ENCODE data around the gene RRM2.
"Not testable (repeated sequence)": the region's sequence is repeated elsewhere in the genome, so short reads cannot be mapped to it uniquely, and the experiment has no call there.

The RRM2 gene

GRCh38 chr2:10135296-10136089 lies 13.0 kb downstream of the RRM2 start:
- DNase-seq, result no peak

GRCh38 chr2:10136101-10136934 lies 13.8 kb downstream of the RRM2 start:
- no peak for DNase-seq

DNA sequence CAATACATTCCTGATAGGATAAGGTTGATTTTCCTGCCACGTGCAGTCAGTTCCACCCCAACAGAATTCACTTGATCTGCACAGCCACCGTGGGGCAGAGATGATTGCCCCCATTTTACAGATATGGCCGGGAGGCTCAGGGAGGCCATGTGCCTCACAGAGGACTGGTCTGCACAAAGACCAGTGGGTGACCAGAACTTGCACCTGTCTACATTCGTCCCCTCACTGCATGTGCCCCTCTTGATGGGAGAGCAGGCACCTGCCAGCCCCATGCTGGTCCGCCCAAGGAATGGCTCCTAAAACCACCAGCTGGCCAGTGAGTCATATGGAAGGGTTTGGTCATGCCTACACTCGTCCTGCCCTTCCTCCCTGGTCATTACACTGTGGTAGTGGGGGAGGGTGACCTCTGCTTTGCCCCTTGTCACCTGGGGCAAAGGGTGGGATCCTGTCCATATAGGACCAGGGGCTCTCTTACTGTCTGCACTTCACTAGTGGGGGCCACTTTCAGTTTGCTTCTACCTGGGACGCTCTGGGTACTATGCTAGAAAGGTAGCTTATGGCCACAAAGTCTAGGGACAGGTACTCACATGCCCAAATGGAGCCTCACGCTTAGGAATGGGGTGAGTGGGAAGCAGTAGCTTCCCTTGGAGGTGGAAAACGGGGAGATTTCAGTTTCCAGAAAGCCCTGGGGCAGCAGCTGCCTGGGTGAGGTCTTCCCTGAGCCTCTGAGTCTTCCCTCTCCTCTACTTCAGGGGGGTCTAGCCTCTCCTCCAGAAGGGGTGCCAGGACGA lies 14.7 kb downstream of the RRM2 start:
- no peak for DNase-seq

- DNase-seq, result no peak
Measured at GRCh38 chr2:10139536-10139935, 17.0 kb downstream of the RRM2 start.

DNA sequence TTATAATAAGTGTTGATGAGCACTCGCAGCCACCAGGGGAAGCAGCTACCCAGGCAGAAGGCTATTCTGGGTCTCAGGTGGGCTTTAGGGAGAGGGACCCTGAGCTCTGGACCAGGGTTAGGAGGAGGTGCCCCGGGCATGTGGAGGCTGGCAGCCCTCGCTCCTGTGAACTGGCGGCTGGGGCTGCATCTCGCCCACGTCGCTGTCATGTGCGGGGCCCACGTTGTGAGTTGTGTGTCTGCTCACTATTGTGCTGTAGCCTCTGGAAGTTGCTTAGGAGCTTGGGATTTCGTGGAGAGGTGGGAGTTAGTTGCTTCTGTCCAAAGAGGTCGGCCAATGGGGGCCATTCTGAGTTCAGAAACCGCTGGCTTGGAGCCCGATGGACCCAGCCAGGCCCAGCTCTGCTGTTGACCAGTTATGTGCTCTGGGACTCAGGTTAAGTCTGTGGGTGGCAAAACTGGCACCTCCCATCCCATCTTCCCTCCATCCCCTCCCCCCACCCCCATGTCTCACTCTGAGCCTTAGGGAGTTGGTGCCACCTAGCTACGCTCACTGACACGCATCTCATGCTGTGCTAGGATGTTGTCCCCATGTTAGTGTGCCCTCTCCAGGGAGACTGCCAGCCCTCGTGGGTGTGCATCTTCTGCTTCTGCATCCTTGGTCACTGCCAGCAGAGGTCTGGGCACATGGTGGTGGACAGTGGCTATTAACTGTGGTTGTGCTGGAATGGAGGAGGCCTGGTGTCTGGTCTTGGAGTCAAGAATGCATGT lies 18.5 kb downstream of the RRM2 start:
- no peak for DNase-seq

DNA sequence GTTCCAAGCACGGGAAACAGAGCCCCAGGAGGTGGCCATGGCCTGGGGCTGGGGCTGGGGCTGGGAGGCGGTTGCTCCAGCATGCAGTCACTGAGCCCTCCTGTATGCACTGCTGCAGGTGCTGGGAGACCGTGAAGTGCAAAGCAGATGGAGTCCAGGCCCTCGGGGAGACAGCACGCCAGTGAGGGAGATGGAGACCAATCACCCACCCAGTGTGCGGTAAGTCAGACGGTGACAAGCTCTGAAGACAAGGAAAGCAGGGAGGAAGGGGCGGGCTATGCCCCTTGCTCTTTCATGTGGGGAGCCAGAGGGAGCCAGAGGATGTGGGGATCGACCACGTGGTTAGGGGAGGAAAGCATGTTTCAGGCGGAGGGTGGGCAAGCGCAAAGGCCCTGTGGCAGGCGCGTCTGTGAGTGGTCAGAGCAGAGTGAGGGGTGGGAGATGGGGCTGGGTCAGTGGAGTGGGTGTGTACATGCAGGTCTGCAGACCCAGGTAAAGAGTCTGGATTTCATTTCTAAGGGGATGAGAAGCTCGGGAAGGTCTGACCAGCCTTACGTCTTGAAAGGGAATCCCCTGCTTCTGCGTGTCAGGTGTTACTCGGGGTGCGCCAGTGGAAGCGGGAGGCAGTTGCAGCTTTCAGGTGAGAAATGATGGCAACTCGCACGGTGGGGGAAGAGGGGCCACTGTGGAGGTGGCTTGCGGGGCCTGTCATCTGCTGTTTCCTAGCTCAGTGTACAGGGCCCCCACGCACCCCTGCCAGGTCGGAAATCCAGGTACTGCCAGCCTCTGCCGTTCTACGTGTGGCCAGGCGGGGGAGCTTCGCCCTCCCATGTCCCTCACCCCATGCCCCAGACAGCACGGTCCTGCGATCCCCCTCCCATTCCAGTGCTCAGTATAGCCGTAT lies 19.4 kb downstream of the RRM2 start:
- DNase-seq, result peak; percentile 45

DNA sequence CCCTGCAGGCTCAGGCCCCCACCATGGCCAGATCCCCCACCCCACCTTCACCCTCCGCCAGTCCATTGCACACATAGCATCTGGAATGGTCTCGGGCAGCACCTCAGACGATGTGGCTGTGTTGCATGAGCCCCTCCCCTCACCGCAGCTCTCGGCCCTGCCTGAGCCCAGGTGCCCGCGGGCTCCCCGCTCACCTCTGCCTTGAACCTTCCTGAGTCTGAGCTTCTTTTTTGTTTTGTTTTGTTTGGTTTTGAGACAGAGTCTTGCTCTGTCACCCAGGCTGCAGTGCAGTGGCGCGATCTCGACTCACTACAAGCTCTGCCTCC lies 20.1 kb downstream of the RRM2 start:
- no peak for DNase-seq

DNA sequence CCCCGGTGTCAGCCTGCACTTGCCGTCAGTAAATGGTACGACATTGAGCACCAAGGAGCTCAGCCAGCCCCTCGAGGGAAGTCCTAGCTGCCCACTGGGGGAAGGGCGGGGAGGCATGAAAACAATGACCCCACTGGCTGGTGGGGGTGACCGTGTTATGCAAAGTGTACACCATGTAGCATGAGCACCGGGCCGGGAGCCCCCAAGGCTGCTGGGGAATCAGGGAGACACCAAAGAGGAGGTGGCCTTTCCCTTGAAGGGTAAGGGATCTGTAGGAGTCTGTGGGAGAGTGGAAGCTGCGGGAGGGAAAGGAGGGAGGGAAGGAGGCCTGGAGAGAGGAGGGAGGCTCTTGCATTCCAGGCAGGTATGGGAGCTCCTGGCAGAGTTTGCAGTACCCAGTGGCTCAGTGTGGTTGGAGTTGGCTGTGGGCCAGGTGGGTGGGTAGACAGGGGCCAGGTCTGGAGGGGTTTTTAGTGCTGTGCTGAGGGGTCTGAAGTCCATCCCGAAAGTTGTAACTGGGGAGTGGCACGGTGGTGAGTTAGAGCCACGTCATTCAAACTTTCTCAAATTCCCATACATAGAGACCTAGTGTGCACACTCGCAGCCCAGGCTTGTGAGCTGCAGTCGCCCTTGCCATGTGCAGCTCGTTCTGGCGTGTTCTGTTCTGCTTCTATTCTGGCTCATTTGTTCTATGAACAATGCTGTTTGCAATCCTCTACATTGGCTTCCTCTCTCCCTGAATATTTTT lies 22.4 kb downstream of the RRM2 start:
- DNase-seq, result no peak

DNA sequence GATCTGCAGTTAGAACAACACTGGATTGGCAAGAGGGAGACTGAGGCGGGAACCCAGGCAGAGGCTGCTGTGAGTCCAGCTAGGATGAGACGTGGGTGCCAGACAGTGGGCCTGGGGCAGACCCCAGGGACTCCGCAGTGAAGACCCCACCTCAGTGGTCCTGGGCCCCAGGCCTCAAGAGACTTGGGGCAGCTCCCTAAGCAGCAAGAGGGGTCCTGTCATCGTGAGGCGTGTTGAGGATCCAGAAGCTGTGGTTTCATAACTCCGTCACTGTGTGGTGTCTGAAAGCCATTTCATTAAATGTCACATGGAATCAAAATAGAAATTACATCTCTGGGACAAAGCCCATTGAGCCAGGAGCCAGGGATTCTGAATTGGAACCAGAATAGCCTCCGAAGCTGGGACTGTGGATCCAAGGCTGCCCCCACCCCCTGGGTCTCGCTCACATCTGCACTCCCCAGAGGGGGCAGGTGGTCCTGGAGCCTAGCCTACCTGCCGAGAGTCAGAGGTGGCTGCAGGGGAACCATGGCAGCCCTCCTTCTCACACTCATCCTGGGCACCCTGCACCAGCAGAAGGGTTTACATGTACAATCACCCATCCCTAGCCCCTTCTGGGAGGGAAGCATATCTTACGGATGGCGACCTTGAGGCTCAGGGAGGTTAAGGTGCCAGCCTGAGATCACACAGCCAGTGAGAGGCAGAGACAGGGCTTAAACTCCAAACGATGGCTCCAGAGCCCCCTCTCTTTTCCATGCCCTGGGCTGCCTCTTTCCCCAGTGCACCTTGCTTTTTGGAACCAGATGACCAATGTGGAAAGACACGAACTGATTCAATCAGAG lies 23.2 kb downstream of the RRM2 start:
- DNase-seq, result no peak

DNA sequence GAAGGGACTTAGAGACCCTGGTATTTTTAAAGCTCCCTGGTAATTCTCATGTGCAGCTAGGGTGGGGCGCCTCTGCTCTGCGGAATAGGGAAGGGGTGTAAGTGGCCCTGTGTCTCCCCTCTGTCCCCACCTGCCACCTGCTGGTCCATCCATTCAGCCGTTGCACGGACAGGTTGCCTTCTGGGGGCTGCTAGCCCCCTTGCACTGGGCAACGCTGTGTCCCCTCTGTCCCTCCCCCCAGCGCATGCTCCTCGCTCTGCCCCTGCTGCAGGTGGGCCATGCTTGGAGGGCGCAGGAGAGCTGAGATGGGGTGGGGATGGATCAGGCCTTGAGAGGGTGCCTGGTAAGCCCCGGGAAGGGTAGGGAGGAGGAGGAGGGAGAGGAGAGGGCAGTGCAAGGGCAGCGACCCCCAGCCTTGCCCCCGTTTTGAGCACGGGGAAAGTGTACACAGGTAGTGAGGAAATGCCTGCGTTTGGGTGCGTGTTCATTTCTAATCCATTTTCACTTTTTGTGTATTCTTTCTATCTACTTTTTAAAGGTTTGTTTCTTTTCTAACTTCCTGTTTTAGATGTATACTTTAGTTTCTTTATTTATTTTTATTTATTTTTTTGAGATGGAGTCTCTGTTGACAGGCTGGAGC lies 23.9 kb downstream of the RRM2 start:
- DNase-seq, result no peak

DNA sequence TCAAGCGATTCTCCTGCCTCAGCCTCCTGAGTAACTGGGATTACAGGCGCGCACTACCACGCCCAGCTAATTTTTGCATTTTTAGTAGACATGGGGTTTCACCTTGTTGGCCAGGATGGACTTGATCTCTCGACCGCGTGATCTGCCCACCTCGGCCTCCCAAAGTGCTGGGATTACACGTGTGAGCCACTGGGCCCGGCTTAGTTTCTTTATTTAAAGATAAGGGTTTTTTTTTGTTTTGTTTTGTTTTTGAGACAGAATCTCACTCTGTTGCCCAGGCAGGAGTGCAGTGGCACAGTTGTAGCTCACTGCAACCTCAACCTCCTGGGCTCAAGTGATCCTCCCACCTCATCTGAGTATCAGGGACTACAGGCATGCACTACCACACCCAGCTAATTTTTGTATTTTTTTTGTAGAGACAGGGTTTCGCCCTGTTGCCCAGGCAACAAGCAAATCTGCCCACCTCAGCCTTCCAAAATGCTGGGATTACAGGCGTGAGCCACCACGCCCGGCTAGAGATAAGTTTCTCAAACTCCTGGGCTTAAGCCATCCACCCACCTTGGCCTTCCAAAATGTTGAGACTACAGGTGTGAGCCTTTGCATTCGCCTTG lies 24.6 kb downstream of the RRM2 start:
- not testable (repeated sequence) for DNase-seq

GRCh38 chr2:10148268-10148667 lies 25.7 kb downstream of the RRM2 start:
- no peak for DNase-seq

DNA sequence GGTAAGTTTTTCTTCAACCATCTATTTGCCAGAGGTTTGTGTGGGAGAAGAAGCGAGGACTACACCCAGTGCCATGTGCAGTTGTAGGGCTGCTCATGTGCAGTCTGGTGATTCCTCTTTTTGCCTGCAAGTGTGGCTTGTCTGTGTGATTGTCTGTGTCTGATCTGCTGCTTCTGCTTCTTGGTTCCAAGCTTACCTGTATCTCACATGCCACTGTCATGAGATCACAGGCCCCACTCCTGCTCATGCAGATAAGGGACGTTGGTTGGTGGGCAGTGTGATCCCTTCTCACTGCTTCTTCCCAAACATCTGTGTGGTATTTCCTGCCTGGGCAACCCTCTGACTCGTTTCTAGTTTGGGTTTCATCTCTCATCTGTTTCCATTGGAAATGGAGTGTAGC lies 27.1 kb downstream of the RRM2 start:
- DNase-seq, result no peak

GRCh38 chr2:10150436-10150835 lies 27.9 kb downstream of the RRM2 start:
- DNase-seq, result no peak

GRCh38 chr2:10151462-10151861 lies 28.9 kb downstream of the RRM2 start:
- no peak for DNase-seq

GRCh38 chr2:10157293-10157692 lies 34.8 kb downstream of the RRM2 start:
- no peak for DNase-seq

DNA sequence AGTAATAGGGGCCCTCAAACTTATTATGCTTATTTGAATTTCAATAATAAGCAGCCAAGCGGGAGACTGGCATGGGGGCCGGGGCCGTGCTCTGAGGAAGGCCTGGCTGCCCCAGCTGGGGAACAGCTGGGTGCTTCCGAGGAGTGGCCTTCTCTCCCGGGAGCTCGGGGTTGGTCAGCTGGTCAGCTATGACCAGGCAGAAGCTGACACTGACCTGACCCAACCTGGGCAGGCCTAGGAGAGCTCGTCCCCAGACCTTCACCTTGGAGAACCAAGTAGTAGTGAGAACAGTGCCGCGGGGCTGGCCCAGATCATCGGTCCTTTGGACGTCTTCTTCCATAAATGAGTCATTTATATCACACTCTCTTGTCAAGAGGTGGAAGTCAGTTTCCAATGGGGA lies 36.1 kb downstream of the RRM2 start:
- no peak for DNase-seq

DNA sequence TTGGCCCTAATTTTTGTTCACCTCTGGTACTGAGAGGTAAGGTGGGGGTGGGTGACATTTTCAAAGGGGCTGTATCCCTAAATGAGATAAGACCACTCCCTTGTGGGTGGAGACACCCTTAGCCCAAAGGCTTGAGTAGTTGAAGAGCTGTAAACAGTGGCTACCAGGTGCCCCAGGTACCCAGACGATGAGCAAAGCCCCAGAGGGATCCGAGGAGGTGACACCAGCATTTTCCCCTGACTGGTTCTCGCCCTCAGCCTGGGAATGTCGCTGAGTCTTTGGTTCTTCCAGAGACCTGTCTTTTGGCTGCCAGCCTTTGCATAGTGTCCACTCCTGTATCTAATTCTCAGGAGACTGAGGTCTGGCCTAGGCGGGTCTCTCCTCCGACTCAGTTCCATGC lies 36.5 kb downstream of the RRM2 start:
- DNase-seq, result no peak

- no peak for DNase-seq
Measured at GRCh38 chr2:10159581-10160131, 37.1 kb downstream of the RRM2 start.

Data from activated naive CD4-positive, alpha-beta T cell treated with anti-CD3 and anti-CD28 coated beads, Interleukin-2, amount 50 U/mL, for 16 hours (primary cell).